Measurements from ENCODE around the gene ACYP2. TPM values are rescaled to one million over a fixed set of nuclear protein-coding genes. Genes with fewer than 3 reads are reported as not detected.

ACYP2 gene
- total RNA-seq, 1 donor from 2014 or later: 11.8 TPM

DNA sequence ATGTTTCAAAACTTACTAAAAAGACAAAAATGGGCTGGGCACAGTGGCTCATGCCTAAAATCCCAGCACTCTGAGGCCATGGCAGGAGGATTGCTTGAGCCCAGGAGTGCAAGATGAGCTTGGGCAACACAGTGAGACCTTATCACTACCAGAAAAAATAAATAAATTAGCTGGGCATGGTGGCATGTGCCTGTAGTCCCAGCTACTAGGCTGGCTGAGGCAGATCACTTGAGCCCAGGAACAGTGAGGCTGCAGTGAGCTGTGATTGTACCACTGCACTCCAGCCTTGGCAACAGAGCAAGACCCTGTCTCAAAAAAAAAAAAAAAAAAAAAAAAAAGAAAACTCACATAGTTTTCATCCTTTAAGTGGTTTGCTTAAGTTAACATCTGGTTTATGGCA, 134.2 kb downstream of the ACYP2 start:
- Mint-ChIP-seq H3K27me3 (ENCODE audit: low read depth) (no peaks in the 10 kb centered on the region), H3K4me3 (no peak overlapping the region), H3K36me3 (no peaks in the 10 kb centered on the region), H3K27ac (no peak overlapping the region), H3K4me1 (no peaks in the 10 kb centered on the region), H3K9me3 (peaks cover 8% of the 10 kb centered on the region)
- DNase-seq (ENCODE audit: low spot score in 2 of 2, unreplicated experiment in 2 of 2): no peak
- TF ChIP-seq, protein P1, sequence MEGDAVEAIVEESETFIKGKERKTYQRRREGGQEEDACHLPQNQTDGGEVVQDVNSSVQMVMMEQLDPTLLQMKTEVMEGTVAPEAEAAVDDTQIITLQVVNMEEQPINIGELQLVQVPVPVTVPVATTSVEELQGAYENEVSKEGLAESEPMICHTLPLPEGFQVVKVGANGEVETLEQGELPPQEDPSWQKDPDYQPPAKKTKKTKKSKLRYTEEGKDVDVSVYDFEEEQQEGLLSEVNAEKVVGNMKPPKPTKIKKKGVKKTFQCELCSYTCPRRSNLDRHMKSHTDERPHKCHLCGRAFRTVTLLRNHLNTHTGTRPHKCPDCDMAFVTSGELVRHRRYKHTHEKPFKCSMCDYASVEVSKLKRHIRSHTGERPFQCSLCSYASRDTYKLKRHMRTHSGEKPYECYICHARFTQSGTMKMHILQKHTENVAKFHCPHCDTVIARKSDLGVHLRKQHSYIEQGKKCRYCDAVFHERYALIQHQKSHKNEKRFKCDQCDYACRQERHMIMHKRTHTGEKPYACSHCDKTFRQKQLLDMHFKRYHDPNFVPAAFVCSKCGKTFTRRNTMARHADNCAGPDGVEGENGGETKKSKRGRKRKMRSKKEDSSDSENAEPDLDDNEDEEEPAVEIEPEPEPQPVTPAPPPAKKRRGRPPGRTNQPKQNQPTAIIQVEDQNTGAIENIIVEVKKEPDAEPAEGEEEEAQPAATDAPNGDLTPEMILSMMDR (IDR thresholded peaks at IDR 0.05; ENCODE audit: unreplicated experiment): no peak

- Mint-ChIP-seq H3K4me3 (no peak overlapping the region), H3K27ac (no peak overlapping the region), H3K4me1 (no peaks in the 10 kb centered on the region), H3K27me3 (ENCODE audit: low read depth) (no peaks in the 10 kb centered on the region), H3K9me3 (no peaks in the 10 kb centered on the region), H3K36me3 (no peaks in the 10 kb centered on the region)
- no peak for DNase-seq (ENCODE audit: low spot score in 2 of 2, unreplicated experiment in 2 of 2)
- TF ChIP-seq, protein P1 (IDR thresholded peaks at IDR 0.05; ENCODE audit: unreplicated experiment): no peak
Observed at GRCh38 chr2:54254180-54254579, 138.8 kb downstream of the ACYP2 start.

- no peaks in the 10 kb centered on the region for H3K27me3 Mint-ChIP-seq (ENCODE audit: low read depth)
Observed at GRCh38 chr2:54255230-54256090, 140.0 kb downstream of the ACYP2 start.

DNA sequence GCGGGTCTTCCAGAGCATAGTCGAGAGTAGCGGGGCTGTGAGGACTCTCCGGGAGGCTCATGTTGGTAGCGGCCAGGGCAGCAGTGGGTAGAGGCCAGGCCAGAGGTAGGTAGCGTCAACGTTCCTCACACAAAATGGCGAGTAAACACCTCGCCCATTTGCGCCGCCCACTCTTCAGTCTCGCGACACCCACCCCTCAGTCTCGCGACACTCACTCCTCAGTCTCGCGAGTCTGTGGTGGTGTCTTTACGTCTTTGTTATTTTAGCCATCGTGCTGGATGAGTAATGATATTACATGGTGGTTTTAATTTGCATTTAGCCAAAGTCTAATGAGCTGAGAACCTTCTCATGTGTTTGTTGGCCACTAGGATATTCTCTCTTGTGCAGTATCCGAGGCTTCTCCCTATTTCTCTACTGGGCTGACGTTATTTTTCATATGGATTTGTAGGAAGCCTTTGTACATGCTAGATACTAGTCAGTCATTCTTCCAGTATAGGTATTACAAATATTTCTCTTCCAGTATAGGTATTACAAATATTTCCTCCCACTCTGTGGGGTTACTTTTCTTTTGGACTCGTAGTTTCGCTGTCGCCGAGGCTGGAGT, 140.8 kb downstream of the ACYP2 start, which contains the start of gene TSPYL6:
TSPYL6 (minus strand) TSS at position 139 of the 604 bp plus-strand sequence; CDS start at position 61, 78 bp downstream.
- Mint-ChIP-seq H3K4me1 (no peaks in the 10 kb centered on the region), H3K4me3 (no peak within 1 kb of the TSS), H3K27me3 (ENCODE audit: low read depth) (no peaks in the 10 kb centered on the region), H3K36me3 (no peaks in the 10 kb centered on the region), H3K27ac (no peak within 1 kb of the TSS), H3K9me3 (no peaks in the 10 kb centered on the region)
- TF ChIP-seq, protein P1 (IDR thresholded peaks at IDR 0.05; ENCODE audit: unreplicated experiment): no peak
- no peak for DNase-seq (ENCODE audit: low spot score in 2 of 2, unreplicated experiment in 2 of 2)

More at GRCh38 chr2:54255230-54256090, 140.0 kb downstream of the ACYP2 start:
- no peak for DNase-seq (ENCODE audit: low spot score in 2 of 2, unreplicated experiment in 2 of 2)
- TF ChIP-seq, protein P1 (IDR thresholded peaks at IDR 0.05; ENCODE audit: unreplicated experiment): no peak
- H3K27ac Mint-ChIP-seq: no peak overlapping the region
- H3K4me3 Mint-ChIP-seq: no peak overlapping the region
- H3K9me3 Mint-ChIP-seq: no peaks in the 10 kb centered on the region
- H3K4me1 Mint-ChIP-seq: no peaks in the 10 kb centered on the region
- H3K36me3 Mint-ChIP-seq: no peaks in the 10 kb centered on the region

GRCh38 chr2:54258166-54258565, 142.8 kb downstream of the ACYP2 start:
- no peaks in the 10 kb centered on the region for H3K27me3 Mint-ChIP-seq (ENCODE audit: low read depth)
- no peak for DNase-seq (ENCODE audit: low spot score in 2 of 2, unreplicated experiment in 2 of 2)
- TF ChIP-seq, protein P1 (IDR thresholded peaks at IDR 0.05; ENCODE audit: unreplicated experiment): no peak

More at GRCh38 chr2:54258166-54258565, 142.8 kb downstream of the ACYP2 start:
- Mint-ChIP-seq H3K27ac (no peak overlapping the region), H3K4me3 (no peak overlapping the region), H3K36me3 (no peaks in the 10 kb centered on the region), H3K4me1 (no peaks in the 10 kb centered on the region), H3K9me3 (no peaks in the 10 kb centered on the region)
